Measurements from ENCODE around the gene CHML.

CHML gene

DNA sequence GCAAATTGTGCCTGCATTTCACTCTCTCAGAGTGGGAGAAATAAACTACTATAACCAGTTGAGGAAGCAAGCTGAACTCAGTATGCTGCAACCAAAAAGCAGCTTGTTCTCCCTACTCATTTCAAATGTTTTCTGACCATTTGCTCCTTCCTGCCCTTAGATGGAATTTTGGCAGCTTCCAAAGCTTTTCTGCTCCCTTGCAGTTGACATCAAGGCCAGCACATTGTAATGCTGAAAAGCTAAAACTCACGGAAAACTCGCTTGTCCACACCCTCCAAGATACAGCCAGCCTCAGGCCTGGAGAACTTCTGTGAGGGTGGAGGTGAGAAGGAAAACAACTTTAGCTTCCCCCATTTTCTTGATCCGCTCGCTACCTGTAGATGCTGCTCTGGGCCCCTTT, 5.0 kb upstream of the CHML start:
- no peak overlapping the region for H3K27ac ChIP-seq
- no peak for TF ChIP-seq ZFX (IDR thresholded peaks at IDR 0.05; ENCODE audit: borderline replicate concordance)
- TF ChIP-seq, protein P1, sequence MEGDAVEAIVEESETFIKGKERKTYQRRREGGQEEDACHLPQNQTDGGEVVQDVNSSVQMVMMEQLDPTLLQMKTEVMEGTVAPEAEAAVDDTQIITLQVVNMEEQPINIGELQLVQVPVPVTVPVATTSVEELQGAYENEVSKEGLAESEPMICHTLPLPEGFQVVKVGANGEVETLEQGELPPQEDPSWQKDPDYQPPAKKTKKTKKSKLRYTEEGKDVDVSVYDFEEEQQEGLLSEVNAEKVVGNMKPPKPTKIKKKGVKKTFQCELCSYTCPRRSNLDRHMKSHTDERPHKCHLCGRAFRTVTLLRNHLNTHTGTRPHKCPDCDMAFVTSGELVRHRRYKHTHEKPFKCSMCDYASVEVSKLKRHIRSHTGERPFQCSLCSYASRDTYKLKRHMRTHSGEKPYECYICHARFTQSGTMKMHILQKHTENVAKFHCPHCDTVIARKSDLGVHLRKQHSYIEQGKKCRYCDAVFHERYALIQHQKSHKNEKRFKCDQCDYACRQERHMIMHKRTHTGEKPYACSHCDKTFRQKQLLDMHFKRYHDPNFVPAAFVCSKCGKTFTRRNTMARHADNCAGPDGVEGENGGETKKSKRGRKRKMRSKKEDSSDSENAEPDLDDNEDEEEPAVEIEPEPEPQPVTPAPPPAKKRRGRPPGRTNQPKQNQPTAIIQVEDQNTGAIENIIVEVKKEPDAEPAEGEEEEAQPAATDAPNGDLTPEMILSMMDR (IDR thresholded peaks at IDR 0.05): no peak

DNA sequence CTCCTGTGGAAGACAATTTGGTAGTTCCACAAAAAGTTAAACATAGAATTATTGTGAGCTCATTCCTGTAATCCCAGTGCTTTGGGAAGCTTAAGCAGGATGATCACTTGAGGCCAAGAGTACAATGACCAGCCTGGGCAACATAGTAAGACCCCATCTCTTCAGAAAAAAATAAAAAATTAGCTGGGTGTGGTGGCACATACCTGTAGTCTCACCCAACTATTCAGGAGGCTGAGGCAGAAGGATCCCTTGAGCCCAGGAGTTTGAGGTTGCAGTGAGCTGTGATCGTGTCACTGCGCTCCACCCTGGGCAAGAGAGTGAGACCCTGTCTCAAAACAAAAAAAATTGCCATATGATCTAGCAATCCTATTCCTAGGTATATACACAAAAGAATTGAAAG, 4.1 kb upstream of the CHML start:
- no peak overlapping the region for H3K27ac ChIP-seq
- no peak for TF ChIP-seq ZFX (IDR thresholded peaks at IDR 0.05; ENCODE audit: borderline replicate concordance)
- TF ChIP-seq, protein P1 (IDR thresholded peaks at IDR 0.05): no peak

DNA sequence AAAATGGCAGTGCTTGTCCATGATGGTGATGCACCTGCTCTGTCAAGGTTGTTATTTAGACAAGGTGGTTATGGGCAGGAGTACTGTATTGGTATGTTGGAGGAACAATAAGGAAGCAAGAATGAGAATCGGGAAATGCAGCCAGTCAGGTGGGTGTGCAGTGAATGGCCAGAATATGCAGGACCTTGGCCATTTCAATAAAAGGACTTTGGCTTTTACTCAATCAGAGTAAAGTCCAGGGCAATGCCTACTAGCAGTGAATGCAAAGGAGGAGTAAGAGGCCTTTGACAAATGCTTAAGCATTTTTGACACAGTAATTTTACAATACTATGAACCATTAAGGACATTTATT, 2.4 kb upstream of the CHML start:
- no peak overlapping the region for H3K27ac ChIP-seq

DNA sequence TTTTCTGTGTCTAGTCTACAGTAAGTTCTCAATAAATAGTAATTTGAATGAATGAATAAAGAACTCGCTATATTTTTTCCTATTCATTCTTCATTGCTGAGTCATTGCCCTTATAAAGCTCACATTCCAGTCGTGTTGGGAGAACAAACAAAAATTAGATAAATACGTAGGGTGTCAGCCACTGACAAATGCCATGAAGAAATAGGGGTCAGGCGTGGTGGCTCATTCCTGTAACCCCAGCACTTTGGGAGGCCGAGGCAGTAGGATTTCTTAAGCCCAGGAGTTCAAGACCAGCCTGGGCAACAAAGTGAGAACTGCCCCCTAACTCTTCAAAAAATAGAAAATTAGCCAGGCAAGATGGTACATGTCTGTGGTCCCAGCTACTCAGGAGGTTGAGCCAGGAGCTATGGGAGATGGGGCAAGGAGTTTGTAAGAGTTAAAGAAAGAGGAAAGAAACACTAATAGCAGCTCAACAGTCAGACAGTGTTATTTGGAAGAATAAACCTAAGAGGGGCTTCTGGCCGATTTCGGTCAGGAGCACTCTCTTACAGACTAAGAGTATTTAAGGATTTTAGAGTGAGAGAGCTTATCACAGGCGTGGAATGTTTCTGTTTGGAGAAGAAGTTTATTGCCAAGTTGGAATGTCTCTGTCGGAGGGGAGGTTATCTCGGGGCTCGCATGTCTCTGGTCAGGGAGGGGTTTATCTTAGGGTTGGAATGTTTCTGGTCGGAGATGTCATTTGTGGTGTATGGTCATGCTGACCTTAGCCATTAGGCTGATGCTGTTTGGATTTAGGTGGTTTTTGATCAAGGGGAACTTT, 1.8 kb upstream of the CHML start:
- TF ChIP-seq, protein P1 (IDR thresholded peaks at IDR 0.05): no peak
- no peak for TF ChIP-seq ZFX (IDR thresholded peaks at IDR 0.05; ENCODE audit: borderline replicate concordance)
- H3K27ac ChIP-seq: no peak overlapping the region

More for the DNA sequence above, 2.4 kb upstream of the CHML start:
- no peak for TF ChIP-seq ZFX (IDR thresholded peaks at IDR 0.05; ENCODE audit: borderline replicate concordance)
- TF ChIP-seq, protein P1 (IDR thresholded peaks at IDR 0.05): no peak

DNA sequence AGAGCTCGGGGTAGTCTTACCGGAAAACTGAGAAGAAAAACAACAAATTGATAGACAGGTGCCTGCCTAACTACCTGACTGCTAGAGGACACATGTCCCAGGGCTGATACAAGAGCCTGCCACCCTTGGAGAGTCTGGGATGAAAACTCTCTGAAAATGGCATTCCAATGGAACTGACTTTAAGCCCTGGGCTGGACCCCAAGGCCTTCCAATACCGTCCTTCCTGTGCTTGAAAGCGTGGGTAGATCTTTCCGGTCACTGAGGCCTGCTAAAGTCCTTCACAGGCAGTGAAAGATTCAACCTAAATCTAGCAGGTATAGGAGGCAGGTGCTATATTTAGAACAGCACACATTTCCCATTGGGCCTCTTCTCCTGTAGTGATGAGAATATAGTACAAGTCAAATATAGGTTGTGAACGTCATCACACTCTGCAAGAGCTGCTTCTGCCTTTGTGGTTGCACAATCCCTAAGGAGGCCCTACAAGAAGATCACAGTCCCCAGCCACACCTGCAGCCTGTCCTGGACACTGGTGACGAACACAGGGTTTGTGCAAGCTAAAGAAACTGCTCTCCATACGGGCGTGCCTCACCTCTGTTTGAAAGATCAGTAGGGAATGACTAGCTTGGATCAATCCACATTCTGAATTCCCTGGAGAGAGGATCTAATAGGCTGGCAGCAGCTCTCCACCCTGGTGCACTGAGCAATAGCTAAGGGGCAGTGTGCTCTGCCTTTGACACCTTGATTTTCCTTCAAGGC, 876 bp upstream of the CHML start:
- peak overlapping the region; percentile 52; the same call in 1 of the 2 replicates for H3K27ac ChIP-seq

DNA sequence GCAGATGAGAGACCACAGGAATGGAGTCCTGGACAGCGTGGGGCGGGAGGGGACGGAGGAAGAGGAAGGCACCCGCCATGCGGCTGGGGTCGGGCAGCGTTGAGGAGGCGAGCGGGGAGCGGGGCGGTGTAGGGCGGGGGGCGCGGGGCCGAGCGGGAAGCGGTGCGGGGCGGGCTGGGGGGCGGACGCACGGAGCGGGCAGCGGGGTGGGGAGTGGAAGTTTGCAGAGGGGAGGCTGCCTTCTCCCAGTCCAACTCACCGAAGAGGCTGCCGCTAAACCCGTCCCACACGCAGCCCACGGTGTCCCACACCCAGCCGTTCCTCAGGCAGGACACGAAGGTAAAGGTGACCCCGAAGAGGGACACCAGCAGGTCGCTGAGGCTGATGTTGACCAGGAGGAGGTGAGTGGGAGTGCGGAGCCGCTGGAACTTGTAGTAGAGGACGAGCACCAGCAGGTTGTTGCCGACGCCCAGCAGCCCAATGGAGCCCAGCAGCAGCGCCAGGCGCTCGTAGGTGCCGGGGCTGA, 483 bp downstream of the CHML start:
- H3K27ac ChIP-seq: peak overlapping the region; percentile 52; the same call in 1 of the 2 replicates

More for the DNA sequence above, 876 bp upstream of the CHML start:
- no peak for TF ChIP-seq ZFX (IDR thresholded peaks at IDR 0.05; ENCODE audit: borderline replicate concordance)
- TF ChIP-seq, protein P1 (IDR thresholded peaks at IDR 0.05): no peak

More for the DNA sequence above, 483 bp downstream of the CHML start:
- TF ChIP-seq, protein P1 (IDR thresholded peaks at IDR 0.05): no peak
- TF ChIP-seq ZFX (IDR thresholded peaks at IDR 0.05; ENCODE audit: borderline replicate concordance): no peak

Data from 22Rv1 (cell line).